Sigmoid colon (tissue), 7 donors: ENCODE results near the gene PDZD8. TPM values are rescaled to one million over a fixed set of nuclear protein-coding genes. Genes with fewer than 3 reads are reported as not detected.
"Not testable (repeated sequence)": the region's sequence is repeated elsewhere in the genome, so short reads cannot be mapped to it uniquely, and the experiment has no call there.

Experiments
- DNase-seq: peaks from one replicate; pipeline ENCODE4 v3.0.0-alpha.2; 2019
- H3K27ac ChIP-seq, 4 donors: fragments of 200-600 bp; sonication (generic); one replicate each; pipeline ENCODE4 v1.5.1; 2016 to 2019; ENCODE audit warnings: mild to moderate bottlenecking in 1 of 4
- H3K27me3 ChIP-seq, 3 donors: fragments of 200-600 bp; sonication (generic); one replicate each; pipeline ENCODE4 v1.5.1; 2019; ENCODE audit warnings: mild to moderate bottlenecking in 1 of 3
- H3K36me3 ChIP-seq, 4 donors: fragments of 200-600 bp; sonication (generic); one replicate each; pipeline ENCODE4 v1.5.1; 2016 to 2019
- H3K4me1 ChIP-seq, 4 donors: fragments of 200-600 bp; sonication (generic); one replicate each; pipeline ENCODE4 v1.5.1; 2017 to 2019
- H3K4me3 ChIP-seq, 4 donors: fragments of 200-600 bp; sonication (generic); one replicate each; pipeline ENCODE4 v1.5.1; 2017 to 2019; ENCODE audit warnings: mild to moderate bottlenecking in 2 of 4, moderate library complexity in 1 of 4
- H3K9me3 ChIP-seq, 4 donors: fragments of 200-600 bp in 3 of 4; sonication (generic) in 3 of 4; one replicate each; pipeline versions ENCODE4 v1.5.1 to v1.6.1; 2013 to 2019
- CTCF ChIP-seq, 4 experiments: fragments of 450-650 bp in 3 of 4; fragments of 200-600 bp in 1 of 4; IDR thresholded peaks; one replicate each; pipeline ENCODE4 v1.5.1; 2016 to 2019; ENCODE audit warnings: antibody characterized with exemption in 4 of 4, mild to moderate bottlenecking in 3 of 4, moderate library complexity in 2 of 4
- EP300 ChIP-seq, 4 donors: sonication (generic); formaldehyde crosslinking; IDR thresholded peaks; one replicate each; pipeline ENCODE4 v1.6.1; 2017; ENCODE audit warnings: antibody characterized with exemption in 4 of 4
- POLR2A ChIP-seq, 2 donors: fragments of 450-650 bp; IDR thresholded peaks; one replicate each; pipeline ENCODE4 v1.6.1; 2016; ENCODE audit warnings: antibody characterized with exemption in 2 of 2, mild to moderate bottlenecking in 2 of 2, moderate library complexity in 2 of 2
- POLR2AphosphoS5 ChIP-seq, 4 donors: sonication (generic); formaldehyde crosslinking; IDR thresholded peaks; one replicate each; pipeline ENCODE4 v1.6.1; 2017; ENCODE audit warnings: antibody characterized with exemption in 4 of 4
- WGBS, 2 donors: extraction: QIAGEN DNeasy Blood & Tissue Kit; methylation state at CpG; one replicate each; pipeline ENCODE4 v1.1.7; 2013; 5-methylcytosine and 5-hydroxymethylcytosine counted together
- intact Hi-C: fragments of 100-400 bp; cut with DNase I; formaldehyde crosslinking; loops from one replicate; pipeline ENCODE4 v1.15.1; 2023
- polyA plus RNA-seq, 3 donors: library from polyadenylated mRNA; stranded (reverse); fragments of 200-250 nt; gene quantifications; one replicate each; pipeline ENCODE4 v1.2.3, GENCODE V29; 2013
- total RNA-seq, 4 donors: library from RNA; depleted of rRNA; stranded (reverse); fragments of >200 nt; gene quantifications; one replicate each; pipeline ENCODE4 v1.1.0, GENCODE V29; 2016
- donor health status: healthy with polysubstance abuse.
- donor health status: Bipolar disorder and iron deficiency.
- donor health status: healthy.

The PDZD8 gene
- total and polyA plus RNA-seq, 7 donors: 3.5 to 34.3 (median 25.2) TPM

DNA sequence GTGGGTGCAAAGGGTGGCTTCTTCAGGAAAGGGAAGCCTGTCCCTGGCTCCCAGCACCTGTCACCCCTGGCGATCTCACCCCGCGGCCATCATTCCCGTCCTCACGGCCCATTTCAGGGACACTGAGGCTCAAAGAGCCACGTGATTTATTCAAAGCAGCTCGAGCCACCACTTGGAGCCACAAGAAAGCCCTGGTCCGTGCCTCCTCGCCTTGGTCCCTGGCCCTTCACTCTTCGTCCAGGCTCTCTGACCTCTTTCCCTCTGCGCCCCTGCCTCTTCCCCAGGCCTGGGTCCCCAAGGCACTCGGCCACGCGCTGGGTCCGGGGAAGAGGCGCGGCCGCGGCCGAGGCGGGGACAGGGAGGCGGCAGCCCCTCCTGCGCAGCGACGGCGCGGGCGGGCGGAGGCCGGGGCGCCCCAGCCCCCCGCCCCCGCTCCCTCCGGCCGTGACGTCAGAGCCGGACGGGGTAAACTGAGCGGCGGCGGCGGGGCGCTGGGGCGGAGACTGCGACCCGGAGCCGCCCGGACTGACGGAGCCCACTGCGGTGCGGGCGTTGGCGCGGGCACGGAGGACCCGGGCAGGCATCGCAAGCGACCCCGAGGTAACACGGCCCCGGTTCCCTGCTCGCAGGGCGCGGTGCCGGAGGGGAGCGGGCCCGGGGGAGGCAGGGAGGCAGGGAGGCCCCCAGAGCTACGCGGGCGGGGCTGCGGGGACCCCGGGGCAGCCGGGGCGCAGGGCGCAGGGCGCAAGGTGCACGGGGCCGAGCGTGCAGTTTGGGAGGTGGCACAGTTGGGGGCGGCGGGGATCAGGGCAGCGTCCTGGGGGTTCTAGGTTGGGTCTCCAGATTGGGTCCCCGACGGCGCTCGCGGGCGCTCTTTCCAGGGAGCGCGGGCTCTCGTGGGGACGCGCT lies 134.4 kb downstream of the PDZD8 start, which contains the start of gene SLC18A2:
Gene SLC18A2, plus strand, starts transcription at position 494 of the 909 bp plus-strand sequence. CDS start 580 bp downstream, outside the sequence.
- intact Hi-C loops: no loop called here
- peaks cover 25 to 45% (median 26%) of the 10 kb centered on the region in 3 donors for H3K27me3 ChIP-seq
- no peak for DNase-seq
- TF ChIP-seq POLR2A (IDR thresholded peaks at IDR 0.05) (no peak), EP300 (IDR thresholded peaks at IDR 0.05) (no peak), CTCF (IDR thresholded peaks at IDR 0.05) (no peak), POLR2AphosphoS5 (IDR thresholded peaks at IDR 0.05) (no peak)
- no peak within 1 kb of the TSS for H3K27ac ChIP-seq
- no peaks in the 10 kb centered on the region for H3K36me3 ChIP-seq
- peaks cover 0 to 17% (median 11%) of the 10 kb centered on the region in 4 donors for H3K4me1 ChIP-seq
- WGBS, 2 donors: 4 to 6% methylated on average over 93 of the region's 93 CpGs
- H3K4me3 ChIP-seq: peak within 1 kb of the TSS in 2 of 4 donors; percentile 18 to 23
- no peaks in the 10 kb centered on the region for H3K9me3 ChIP-seq

GRCh38 chr10:117239721-117240620 lies 135.3 kb downstream of the PDZD8 start:
- intact Hi-C loops: no loop called here
- 67 to 68% methylated on average over 15 of the region's 15 CpGs for WGBS, 2 donors
- TF ChIP-seq POLR2AphosphoS5 (IDR thresholded peaks at IDR 0.05) (no peak), EP300 (IDR thresholded peaks at IDR 0.05) (no peak), POLR2A (IDR thresholded peaks at IDR 0.05) (no peak), CTCF (IDR thresholded peaks at IDR 0.05) (no peak)
- peaks cover 25 to 45% (median 26%) of the 10 kb centered on the region in 3 donors for H3K27me3 ChIP-seq
- no peak for DNase-seq
- H3K9me3 ChIP-seq: no peaks in the 10 kb centered on the region
- H3K4me3 ChIP-seq: no peak overlapping the region
- peaks cover 0 to 17% (median 11%) of the 10 kb centered on the region in 4 donors for H3K4me1 ChIP-seq
- no peaks in the 10 kb centered on the region for H3K36me3 ChIP-seq
- H3K27ac ChIP-seq: no peak overlapping the region

DNA sequence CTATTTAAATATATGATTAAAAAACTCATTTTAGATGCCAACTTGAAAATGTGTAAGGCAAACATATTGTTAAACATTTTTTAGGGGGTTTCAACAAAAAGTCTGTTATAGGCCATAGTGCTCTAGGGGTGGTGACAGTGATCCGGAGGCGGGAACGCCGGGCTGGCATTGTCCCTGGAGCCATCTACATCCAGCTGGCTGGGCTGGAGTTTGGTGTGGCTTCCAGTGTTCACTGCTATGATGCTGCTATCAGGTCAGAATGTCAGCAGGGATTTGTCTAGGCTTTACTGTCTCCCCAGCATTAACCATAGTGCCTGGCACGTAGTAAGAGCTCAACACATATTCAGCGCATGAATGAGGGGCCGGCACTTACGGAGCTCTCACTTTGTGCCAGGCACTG lies 136.2 kb downstream of the PDZD8 start:
- WGBS, 2 donors: 80 to 89% methylated on average over 8 of the region's 8 CpGs
- DNase-seq: no peak
- TF ChIP-seq EP300 (IDR thresholded peaks at IDR 0.05) (no peak), POLR2A (IDR thresholded peaks at IDR 0.05) (no peak), POLR2AphosphoS5 (IDR thresholded peaks at IDR 0.05) (no peak), CTCF (IDR thresholded peaks at IDR 0.05) (no peak)
- intact Hi-C loops: no loop called here
- Histone ChIP-seq H3K36me3 (no peaks in the 10 kb centered on the region), H3K27ac (no peak overlapping the region), H3K4me3 (no peak overlapping the region), H3K4me1 (peaks cover 0 to 17% (median 11%) of the 10 kb centered on the region in 4 donors), H3K27me3 (peaks cover 25 to 45% (median 26%) of the 10 kb centered on the region in 3 donors), H3K9me3 (no peaks in the 10 kb centered on the region)

DNA sequence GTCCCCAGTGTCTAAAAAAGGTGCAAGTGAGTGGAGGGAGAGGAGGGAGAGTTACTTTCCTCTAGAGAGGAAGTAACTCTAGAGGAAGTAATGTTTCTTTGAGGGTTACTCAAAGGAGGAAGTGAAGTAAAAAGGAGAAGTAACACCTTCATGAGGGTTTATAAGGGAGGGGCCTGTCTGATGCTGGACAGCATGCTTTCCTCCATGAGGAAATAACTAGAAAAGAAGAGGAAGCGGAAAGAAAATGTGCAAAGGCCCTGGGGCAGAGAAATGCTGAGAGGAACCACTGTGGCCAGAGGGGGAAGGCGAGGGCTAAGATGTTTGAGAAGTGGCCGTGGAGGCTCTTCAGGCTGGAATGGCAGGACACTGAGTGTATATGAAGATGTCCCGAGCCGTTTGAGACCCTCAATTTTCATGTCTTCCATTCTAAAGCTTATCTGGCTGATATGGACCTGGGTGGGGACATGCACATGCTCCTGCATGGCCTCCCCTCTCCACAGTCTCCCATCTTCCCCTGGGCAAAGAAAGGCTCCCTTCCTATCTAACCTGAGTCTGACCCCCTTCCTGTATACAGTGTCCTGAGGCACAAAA lies 137.7 kb downstream of the PDZD8 start:
- 88 to 90% methylated on average over 5 of the region's 5 CpGs for WGBS, 2 donors
- TF ChIP-seq EP300 (IDR thresholded peaks at IDR 0.05) (no peak), POLR2A (IDR thresholded peaks at IDR 0.05) (no peak), POLR2AphosphoS5 (IDR thresholded peaks at IDR 0.05) (no peak), CTCF (IDR thresholded peaks at IDR 0.05) (no peak)
- peaks cover 0 to 17% (median 11%) of the 10 kb centered on the region in 4 donors for H3K4me1 ChIP-seq
- no peak overlapping the region for H3K27ac ChIP-seq
- H3K4me3 ChIP-seq: no peak overlapping the region
- peaks cover 25 to 31% (median 26%) of the 10 kb centered on the region in 3 donors for H3K27me3 ChIP-seq
- no peak for DNase-seq
- intact Hi-C loops: no loop called here
- H3K36me3 ChIP-seq: no peaks in the 10 kb centered on the region
- no peaks in the 10 kb centered on the region for H3K9me3 ChIP-seq

DNA sequence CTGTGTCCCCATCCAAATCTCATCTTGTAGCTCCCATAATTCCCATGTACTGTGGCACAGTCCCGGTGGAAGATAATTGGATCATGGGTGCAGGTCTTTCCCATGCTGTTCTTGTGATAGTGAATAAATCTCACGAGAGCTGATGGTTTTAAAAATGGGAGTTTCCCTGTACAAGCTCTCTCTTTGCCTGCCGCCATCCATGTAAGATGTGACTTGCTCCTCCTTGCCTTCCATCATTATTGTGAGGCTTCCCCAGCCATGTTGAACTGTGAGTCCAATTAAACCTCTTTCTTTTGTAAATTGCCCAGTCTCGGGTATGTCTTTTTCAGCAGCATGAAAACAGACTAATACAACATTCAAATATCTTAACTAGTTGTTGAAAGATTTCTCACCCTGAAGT lies 145.1 kb downstream of the PDZD8 start:
- peaks cover 0 to 11% (median 0%) of the 10 kb centered on the region in 3 donors for H3K27me3 ChIP-seq
- H3K4me3 ChIP-seq, H3K27ac ChIP-seq, DNase-seq, intact Hi-C loops, H3K4me1 ChIP-seq, H3K36me3 ChIP-seq, H3K9me3 ChIP-seq: not testable (repeated sequence)
- WGBS, 2 donors: 86 to 96% methylated on average over 4 of the region's 4 CpGs
